AG09309 (cell line): ENCODE results near the gene SGIP1.

Source experiments
- DNase-seq: peaks from one replicate; pipeline ENCODE4 v3.0.0-alpha.2; 2010; ENCODE audit warnings: low read depth
- H3K4me3 ChIP-seq: 2 replicates; pipeline ENCODE4 v1.5.1; 2011; ENCODE audit warnings: mild to moderate bottlenecking, low read depth, low read length, moderate library complexity; ENCODE audit not compliant: control insufficient read depth
- CTCF ChIP-seq: IDR thresholded peaks from 2 replicates; pipeline ENCODE4 v1.5.1; 2011; ENCODE audit warnings: mild to moderate bottlenecking, low read depth, low read length, inconsistent platforms; ENCODE audit not compliant: insufficient read depth, control insufficient read depth; ENCODE audit errors: missing control alignments

Gene SGIP1

GRCh38 chr1:66562561-66562960, 28.6 kb downstream of the SGIP1 start:
- no peak overlapping the region for H3K4me3 ChIP-seq
- DNase-seq: no peak
- TF ChIP-seq CTCF: no peak

GRCh38 chr1:66563094-66563800, 29.3 kb downstream of the SGIP1 start:
- peak; percentile 85 for DNase-seq
- TF ChIP-seq CTCF: no peak
- H3K4me3 ChIP-seq: peak overlapping the region; percentile 30

GRCh38 chr1:66563941-66564630, 30.1 kb downstream of the SGIP1 start:
- no peak for TF ChIP-seq CTCF
- H3K4me3 ChIP-seq: no peak overlapping the region
- DNase-seq: peak; percentile 95

GRCh38 chr1:66570196-66570595, 36.2 kb downstream of the SGIP1 start:
- no peak for DNase-seq
- no peak for TF ChIP-seq CTCF
- no peak overlapping the region for H3K4me3 ChIP-seq

GRCh38 chr1:66571789-66572188, 37.8 kb downstream of the SGIP1 start:
- no peak overlapping the region for H3K4me3 ChIP-seq
- TF ChIP-seq CTCF: no peak
- no peak for DNase-seq

- DNase-seq: peak; percentile 78
- no peak overlapping the region for H3K4me3 ChIP-seq
- no peak for TF ChIP-seq CTCF
These were observed 41.8 kb downstream of the SGIP1 start for GRCh38 chr1:66575739-66576138.
